T-helper 17 cell (primary cell): ENCODE results near the gene TDRD9. TPM values are rescaled to one million over a fixed set of nuclear protein-coding genes. Genes with fewer than 3 reads are reported as not detected.

ENCODE experiments used
- ATAC-seq: fragments of 150-1000 bp; cut with Tn5 transposase; 2 replicates; pipeline ENCODE4 v1.10.0; 2021; ENCODE audit warnings: mild to moderate bottlenecking, moderate library complexity
- DNase-seq, 3 donors: peaks; one replicate each; pipeline versions ENCODE4 v3.0.0 to v3.0.0-alpha.2; 2020 to 2021
- H3K9me3 ChIP-seq: one replicate; pipeline ENCODE4 v1.7.0; 2013; ENCODE audit warnings: low read length, mild to moderate bottlenecking; ENCODE audit not compliant: control insufficient read depth, poor library complexity, severe bottlenecking
- H3K27ac Mint-ChIP-seq: one replicate; pipeline ENCODE4 v1.8.0; 2022; ENCODE audit warnings: mild to moderate bottlenecking, moderate library complexity, mixed read lengths
- H3K27me3 Mint-ChIP-seq: one replicate; pipeline ENCODE4 v1.8.0; 2022; ENCODE audit warnings: mixed read lengths
- H3K36me3 Mint-ChIP-seq: one replicate; pipeline ENCODE4 v1.8.0; 2022; ENCODE audit warnings: low read depth, mixed read lengths
- H3K4me1 Mint-ChIP-seq: one replicate; pipeline ENCODE4 v1.8.0; 2022; ENCODE audit warnings: mild to moderate bottlenecking, mixed read lengths
- H3K4me3 Mint-ChIP-seq: one replicate; pipeline ENCODE4 v1.8.0; 2022; ENCODE audit warnings: mild to moderate bottlenecking, moderate library complexity, mixed read lengths
- total RNA-seq, 4 donors: library from RNA in 2 of 4; stranded (reverse) in 2 of 4; gene quantifications; one replicate each; pipeline ENCODE4 v1.2.3 and lab custom pipeline; 2022 to 2026

The TDRD9 gene
- total RNA-seq, 2 donors from 2014 or later = 1.0 TPM; not detected in 1

- no peaks in the 10 kb centered on the region for H3K9me3 ChIP-seq
- no peaks in the 10 kb centered on the region for H3K36me3 Mint-ChIP-seq
- DNase-seq (no peak), ATAC-seq (no peak)
- peak overlapping the region; percentile 41 for H3K4me3 Mint-ChIP-seq
- no peaks in the 10 kb centered on the region for H3K4me1 Mint-ChIP-seq
- peaks cover 26% of the 10 kb centered on the region for H3K27me3 Mint-ChIP-seq
- H3K27ac Mint-ChIP-seq = no peak overlapping the region
Measured at GRCh38 chr14:104084251-104085002, 156.2 kb downstream of the TDRD9 start.

DNA sequence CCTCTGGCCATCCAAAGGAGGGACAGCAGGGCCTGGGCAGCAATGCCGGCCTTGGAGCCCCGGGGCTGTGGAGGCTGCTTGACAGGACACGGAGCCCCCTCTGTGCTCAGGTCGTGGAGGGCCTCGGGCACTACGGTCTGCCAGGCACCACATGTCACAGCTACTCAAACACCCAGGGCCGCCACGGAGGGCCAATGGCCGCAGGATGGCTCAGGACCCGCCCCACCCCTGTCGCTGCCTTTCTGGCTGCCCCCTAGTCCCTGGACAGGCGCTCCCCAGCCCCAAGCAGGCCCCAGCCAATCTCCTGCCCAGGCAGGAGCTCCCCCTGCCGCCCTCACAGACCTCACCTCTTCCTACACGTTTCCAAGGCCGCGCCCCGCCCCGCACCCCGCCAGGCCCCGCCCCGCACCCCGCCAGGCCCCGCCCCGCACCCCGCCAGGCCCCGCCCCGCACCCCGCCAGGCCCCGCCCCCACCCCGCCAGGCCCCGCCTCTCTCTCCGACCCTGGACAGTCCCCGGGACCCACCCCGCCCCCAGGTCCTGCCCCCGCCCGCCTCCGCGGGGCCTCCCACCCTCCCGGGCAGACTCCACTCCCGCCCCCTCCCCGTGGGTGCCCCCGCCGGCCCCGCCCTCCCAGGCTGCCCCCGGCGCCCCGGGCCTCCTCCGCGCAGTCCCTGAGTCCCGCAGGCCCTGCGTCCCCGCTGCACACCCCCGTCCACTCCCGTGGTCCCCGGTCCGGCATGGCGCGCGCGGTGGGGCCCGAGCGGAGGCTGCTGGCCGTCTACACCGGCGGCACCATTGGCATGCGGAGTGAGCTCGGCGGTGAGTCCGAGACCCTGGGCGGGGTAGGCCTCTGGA, 157.0 kb downstream of the TDRD9 start, which contains the start of gene ASPG:
Gene ASPG (plus strand): TSS at position 669 of the 857 bp plus-strand sequence. CDS start 71 bp downstream, at position 740.
- Mint-ChIP-seq H3K27me3 (peaks cover 26% of the 10 kb centered on the region), H3K4me3 (peak within 1 kb of the TSS; percentile 41), H3K4me1 (no peaks in the 10 kb centered on the region), H3K27ac (no peak within 1 kb of the TSS), H3K36me3 (no peaks in the 10 kb centered on the region)
- peak in 1 of 3 donors; percentile 34 for DNase-seq
- H3K9me3 ChIP-seq = no peaks in the 10 kb centered on the region
- ATAC-seq = peak; percentile 50

GRCh38 chr14:104085889-104086201, 157.6 kb downstream of the TDRD9 start:
- Mint-ChIP-seq H3K27ac (no peak overlapping the region), H3K36me3 (no peaks in the 10 kb centered on the region), H3K27me3 (peaks cover 26% of the 10 kb centered on the region), H3K4me1 (no peaks in the 10 kb centered on the region), H3K4me3 (no peak overlapping the region)
- no peaks in the 10 kb centered on the region for H3K9me3 ChIP-seq
- ATAC-seq (no peak), DNase-seq (no peak)

GRCh38 chr14:104086210-104086660, 158.0 kb downstream of the TDRD9 start:
- Mint-ChIP-seq H3K27ac (no peak overlapping the region), H3K27me3 (peaks cover 26% of the 10 kb centered on the region), H3K36me3 (no peaks in the 10 kb centered on the region), H3K4me3 (no peak overlapping the region), H3K4me1 (no peaks in the 10 kb centered on the region)
- no peak for DNase-seq
- H3K9me3 ChIP-seq = no peaks in the 10 kb centered on the region
- ATAC-seq = no peak

- H3K9me3 ChIP-seq = no peaks in the 10 kb centered on the region
- Mint-ChIP-seq H3K4me3 (no peak overlapping the region), H3K27ac (no peak overlapping the region), H3K36me3 (no peaks in the 10 kb centered on the region), H3K27me3 (peaks cover 29% of the 10 kb centered on the region), H3K4me1 (no peaks in the 10 kb centered on the region)
- no peak for ATAC-seq
- no peak for DNase-seq
Measured at GRCh38 chr14:104086661-104087461, 158.6 kb downstream of the TDRD9 start.

DNA sequence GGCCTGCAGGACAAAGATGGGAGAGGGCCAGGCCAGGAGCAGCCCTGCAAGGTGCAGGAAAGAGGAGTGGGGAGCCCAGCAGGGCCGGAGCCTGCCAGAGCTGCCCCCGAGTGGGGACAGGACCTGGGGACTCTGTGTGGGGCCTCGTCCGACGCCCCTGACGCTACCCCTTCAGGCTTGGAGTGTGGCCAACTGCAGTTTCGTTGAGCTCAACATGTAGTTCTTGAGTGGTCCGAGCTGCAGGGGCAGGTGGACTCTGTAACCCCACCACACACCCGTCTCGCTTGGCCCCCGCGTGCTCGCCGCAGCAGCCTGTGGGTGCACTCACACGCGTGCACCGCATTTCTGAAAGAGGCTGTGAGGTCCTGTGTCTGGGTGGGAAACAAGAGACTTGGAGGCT, 159.2 kb downstream of the TDRD9 start:
- peaks cover 30% of the 10 kb centered on the region for H3K27me3 Mint-ChIP-seq
- no peaks in the 10 kb centered on the region for H3K9me3 ChIP-seq
- no peak overlapping the region for H3K27ac Mint-ChIP-seq
- no peak for DNase-seq
- no peaks in the 10 kb centered on the region for H3K4me1 Mint-ChIP-seq
- ATAC-seq = no peak
- H3K36me3 Mint-ChIP-seq = no peaks in the 10 kb centered on the region
- no peak overlapping the region for H3K4me3 Mint-ChIP-seq

- Mint-ChIP-seq H3K27ac (no peak overlapping the region), H3K4me1 (no peaks in the 10 kb centered on the region), H3K36me3 (no peaks in the 10 kb centered on the region), H3K4me3 (no peak overlapping the region), H3K27me3 (peaks cover 24% of the 10 kb centered on the region)
- ATAC-seq (no peak), DNase-seq (no peak)
- H3K9me3 ChIP-seq = no peaks in the 10 kb centered on the region
Measured at GRCh38 chr14:104087981-104088850, 160.0 kb downstream of the TDRD9 start.

- H3K36me3 Mint-ChIP-seq = no peaks in the 10 kb centered on the region
- no peaks in the 10 kb centered on the region for H3K9me3 ChIP-seq
- H3K27ac Mint-ChIP-seq = no peak overlapping the region
- peaks cover 15% of the 10 kb centered on the region for H3K27me3 Mint-ChIP-seq
- H3K4me1 Mint-ChIP-seq = peaks cover 6% of the 10 kb centered on the region
- no peak for ATAC-seq
- DNase-seq = no peak
- no peak overlapping the region for H3K4me3 Mint-ChIP-seq
Measured at GRCh38 chr14:104090071-104090748, 162.0 kb downstream of the TDRD9 start.

DNA sequence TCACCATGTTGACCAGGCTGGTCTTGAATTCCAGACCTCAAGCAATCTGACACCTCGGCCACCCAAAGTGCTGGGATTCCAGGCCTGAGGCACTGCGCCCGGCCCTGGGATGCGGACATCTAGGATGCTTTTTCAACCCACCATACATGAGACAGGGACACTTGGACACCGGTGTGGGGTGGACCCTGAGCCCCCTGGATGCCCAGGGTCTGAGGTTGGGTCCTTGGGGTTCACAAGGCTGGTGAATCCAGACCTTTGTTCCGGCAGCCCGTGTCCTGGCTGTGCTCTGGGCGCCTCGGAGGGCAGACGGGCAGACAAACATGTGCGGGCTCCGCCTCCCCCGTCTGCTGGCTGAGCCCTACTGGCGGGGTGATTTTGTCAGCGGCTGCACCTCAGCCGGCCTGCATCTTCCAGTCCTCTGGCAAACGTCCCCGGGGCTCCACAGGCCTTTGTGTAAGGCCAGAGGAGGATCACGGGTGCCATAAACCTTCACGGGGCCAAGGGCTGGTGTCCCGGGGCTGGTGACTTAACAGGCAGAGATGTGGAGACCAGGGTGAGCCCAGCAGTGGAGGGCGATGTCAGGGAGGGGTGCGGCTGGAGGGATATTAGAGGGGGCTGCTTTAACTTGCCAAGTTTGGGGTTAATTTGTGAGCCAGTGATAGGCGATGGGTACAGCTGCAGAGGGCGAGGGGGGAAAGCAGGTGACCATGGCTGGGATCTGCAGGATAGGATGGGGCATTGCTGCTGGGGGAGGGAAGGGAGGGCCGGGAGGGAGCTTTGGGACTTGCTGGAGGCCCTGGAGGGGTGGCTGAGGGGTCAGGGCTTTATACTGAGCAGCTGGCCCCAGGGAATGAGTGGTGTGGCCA, 163.0 kb downstream of the TDRD9 start:
- ATAC-seq (no peak), DNase-seq (peak in 1 of 3 donors; percentile 8)
- Mint-ChIP-seq H3K36me3 (no peaks in the 10 kb centered on the region), H3K4me1 (peaks cover 6% of the 10 kb centered on the region), H3K27ac (no peak overlapping the region), H3K27me3 (peaks cover 15% of the 10 kb centered on the region), H3K4me3 (peak overlapping the region; percentile 12)
- no peaks in the 10 kb centered on the region for H3K9me3 ChIP-seq

DNA sequence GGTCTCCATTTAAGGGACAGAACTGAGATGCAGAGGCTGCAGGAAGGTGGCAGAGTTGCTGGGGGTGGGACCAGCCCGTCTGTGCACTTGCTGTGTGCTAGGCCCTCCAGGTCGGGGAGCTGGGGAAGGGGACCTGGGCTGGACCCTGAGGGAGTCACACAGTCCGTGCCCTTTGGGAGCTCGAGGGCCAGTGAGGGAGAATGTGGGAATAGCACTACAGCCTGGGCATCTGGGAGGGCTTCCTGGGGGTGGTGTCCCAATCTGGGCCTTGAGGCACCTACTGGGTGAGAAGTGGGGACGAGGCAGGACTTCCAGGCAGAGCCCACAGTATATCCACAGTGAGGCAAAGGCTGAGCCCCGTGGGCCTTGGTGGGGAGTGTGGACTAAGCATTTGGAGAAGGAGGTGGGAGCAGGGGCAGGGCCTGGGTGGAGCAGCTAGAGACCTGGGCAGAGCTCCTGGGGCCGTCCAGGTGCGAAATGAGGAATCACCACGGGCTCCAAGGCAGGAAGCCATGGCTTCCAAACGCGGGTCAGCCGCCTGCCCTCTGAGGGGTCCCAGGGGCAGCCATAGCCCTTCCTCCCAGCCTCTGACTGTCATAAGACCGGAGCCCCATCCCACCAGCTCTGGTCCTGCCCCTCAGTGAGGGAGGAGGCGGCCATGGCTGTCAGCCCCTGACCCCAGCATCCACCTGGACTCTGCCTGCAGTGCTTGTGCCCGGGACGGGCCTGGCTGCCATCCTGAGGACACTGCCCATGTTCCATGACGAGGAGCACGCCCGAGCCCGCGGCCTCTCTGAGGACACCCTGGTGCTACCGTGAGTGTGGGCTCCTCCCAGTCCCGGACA, 163.9 kb downstream of the TDRD9 start:
- no peak for ATAC-seq

More for the DNA sequence above, 163.9 kb downstream of the TDRD9 start:
- peak in 1 of 3 donors; percentile 9 for DNase-seq
- Mint-ChIP-seq H3K27ac (no peak overlapping the region), H3K4me3 (peak overlapping the region; percentile 12), H3K36me3 (no peaks in the 10 kb centered on the region), H3K4me1 (peaks cover 6% of the 10 kb centered on the region), H3K27me3 (peaks cover 11% of the 10 kb centered on the region)
- no peaks in the 10 kb centered on the region for H3K9me3 ChIP-seq
